GM23338 (cell line): ENCODE results near the gene ACVRL1.

Source experiments
- CREB1 ChIP-seq: fragments of 250-450 bp; sonication (Bioruptor Pico); IDR thresholded peaks from 2 replicates; pipeline ENCODE4 v1.5.0; 2020; ENCODE audit warnings: low read depth, mild to moderate bottlenecking, moderate library complexity
- CTCF ChIP-seq, 2 experiments: fragments of 200-600 bp in 1 of 2; sonication (generic) in 1 of 2; conservative IDR thresholded peaks; 2 replicates each; pipeline versions ENCODE4 v1.5.1 to v1.6.1; 2016 to 2017; ENCODE audit warnings: antibody characterized with exemption in 2 of 2, low read depth in 2 of 2, mild to moderate bottlenecking in 2 of 2, moderate library complexity in 1 of 2
- EZH2 ChIP-seq: fragments of 200-600 bp; sonication (generic); IDR thresholded peaks from one replicate; pipeline ENCODE4 v1.8.0; 2017; ENCODE audit warnings: antibody characterized with exemption, mild to moderate bottlenecking, low read depth; ENCODE audit not compliant: unreplicated experiment
- EZH2phosphoT487 ChIP-seq: fragments of 200-600 bp; sonication (generic); IDR thresholded peaks from one replicate; pipeline ENCODE4 v1.8.1; 2018; ENCODE audit warnings: antibody characterized with exemption; ENCODE audit not compliant: unreplicated experiment
- JUNB ChIP-seq: IDR thresholded peaks from one replicate; pipeline ENCODE4 v1.6.1; 2016; ENCODE audit warnings: antibody characterized with exemption; ENCODE audit not compliant: unreplicated experiment
- NANOG ChIP-seq: IDR thresholded peaks from 2 replicates; pipeline ENCODE4 v1.6.1; 2016; ENCODE audit warnings: antibody characterized with exemption, borderline replicate concordance
- POLR2AphosphoS5 ChIP-seq: IDR thresholded peaks from 2 replicates; pipeline ENCODE4 v1.6.1; 2016; ENCODE audit warnings: antibody characterized with exemption, low read depth
- REST ChIP-seq: IDR thresholded peaks from one replicate; pipeline ENCODE4 v1.6.1; 2018; ENCODE audit warnings: antibody characterized with exemption; ENCODE audit not compliant: unreplicated experiment
- ZNF331 ChIP-seq: fragments of 250-450 bp; sonication (Bioruptor Pico); IDR thresholded peaks from 2 replicates; pipeline ENCODE4 v1.5.0; 2020; ENCODE audit warnings: low read depth, mild to moderate bottlenecking, moderate library complexity

- TF ChIP-seq CTCF (conservative IDR thresholded peaks at IDR 0.05; ENCODE audit: low read depth in 2 of 2) (no peak), NANOG (no peak), EZH2 (no peak), REST (no peak), ZNF331 (CRISPR knock-in tag) (no peak), EZH2phosphoT487 (no peak), JUNB (no peak), POLR2AphosphoS5 (no peak), CREB1 (CRISPR knock-in tag) (no peak)
These were observed 1.6 kb upstream of the ACVRL1 start for GRCh38 chr12:51905471-51906429.
